ENCODE measurements around the gene SIK2.

Gene SIK2

GRCh38 chr11:111601979-111602864 lies at the start of gene SIK2:
TSS of gene SIK2 (plus strand) at chr11:111602449. CDS start at chr11:111602564, 115 bp downstream.
- peak; percentile 90 for DNase-seq (ENCODE audit: low read depth)

- no peak for DNase-seq (ENCODE audit: low read depth)
Measured at GRCh38 chr11:111554532-111554931, 47.7 kb upstream of the SIK2 start.

- no peak for DNase-seq (ENCODE audit: low read depth)
Measured at GRCh38 chr11:111555255-111555654, 47.0 kb upstream of the SIK2 start.

GRCh38 chr11:111557425-111558111 lies 44.7 kb upstream of the SIK2 start:
- DNase-seq (ENCODE audit: low read depth), result no peak

GRCh38 chr11:111559800-111560464 lies 42.3 kb upstream of the SIK2 start:
- no peak for DNase-seq (ENCODE audit: low read depth)

GRCh38 chr11:111560800-111561199 lies 41.4 kb upstream of the SIK2 start:
- DNase-seq (ENCODE audit: low read depth), result no peak

GRCh38 chr11:111561306-111561705 lies 40.9 kb upstream of the SIK2 start:
- no peak for DNase-seq (ENCODE audit: low read depth)

- no peak for DNase-seq (ENCODE audit: low read depth)
Measured at GRCh38 chr11:111561791-111562325, 40.4 kb upstream of the SIK2 start.

GRCh38 chr11:111562692-111563389 lies 39.4 kb upstream of the SIK2 start:
- no peak for DNase-seq (ENCODE audit: low read depth)

- no peak for DNase-seq (ENCODE audit: low read depth)
Measured at GRCh38 chr11:111565114-111565720, 37.0 kb upstream of the SIK2 start.

GRCh38 chr11:111566324-111566723 lies 35.9 kb upstream of the SIK2 start:
- no peak for DNase-seq (ENCODE audit: low read depth)

GRCh38 chr11:111569476-111569875 lies 32.8 kb upstream of the SIK2 start:
- no peak for DNase-seq (ENCODE audit: low read depth)

- no peak for DNase-seq (ENCODE audit: low read depth)
Measured at GRCh38 chr11:111570796-111571195, 31.5 kb upstream of the SIK2 start.

GRCh38 chr11:111571829-111572501 lies 30.3 kb upstream of the SIK2 start:
- no peak for DNase-seq (ENCODE audit: low read depth)

GRCh38 chr11:111572581-111572980 lies 29.7 kb upstream of the SIK2 start:
- DNase-seq (ENCODE audit: low read depth), result no peak

- DNase-seq (ENCODE audit: low read depth), result no peak
Measured at GRCh38 chr11:111573821-111574249, 28.4 kb upstream of the SIK2 start.

GRCh38 chr11:111574373-111575225 lies 27.6 kb upstream of the SIK2 start:
- no peak for DNase-seq (ENCODE audit: low read depth)

GRCh38 chr11:111575740-111576139 lies 26.5 kb upstream of the SIK2 start:
- no peak for DNase-seq (ENCODE audit: low read depth)

GRCh38 chr11:111577821-111578220 lies 24.4 kb upstream of the SIK2 start:
- DNase-seq (ENCODE audit: low read depth), result no peak

- no peak for DNase-seq (ENCODE audit: low read depth)
Measured at GRCh38 chr11:111581341-111581740, 20.9 kb upstream of the SIK2 start.

All from CMK (cell line).